GM23248 (cell line): ENCODE measurements around the gene ABLIM2.

Experiments used
- EZH2 ChIP-seq: fragments of 200-600 bp; sonication (generic); IDR thresholded peaks from 2 replicates; pipeline ENCODE4 v1.6.1; 2018; ENCODE audit warnings: antibody characterized with exemption, mild to moderate bottlenecking; ENCODE audit not compliant: insufficient read depth, poor library complexity, severe bottlenecking
- EZH2phosphoT487 ChIP-seq: fragments of 200-600 bp; sonication (generic); IDR thresholded peaks from 2 replicates; pipeline ENCODE4 v1.6.1; 2018; ENCODE audit warnings: antibody characterized with exemption, moderate library complexity, mild to moderate bottlenecking, low read depth; ENCODE audit not compliant: insufficient read depth

- TF ChIP-seq EZH2 (no peak), EZH2phosphoT487 (no peak)
These were observed 226.3 kb downstream of the ABLIM2 start for GRCh38 chr4:7932287-7932686.
